Stimulated activated CD4-positive, alpha-beta T cell treated with anti-CD3 and anti-CD28 coated beads, Interleukin-1b, Interleukin-23, amount 100 ng/mL, for 48 hours (primary cell): ENCODE measurements around the gene VARS2.
"Not testable (repeated sequence)": the region's sequence is repeated elsewhere in the genome, so short reads cannot be mapped to it uniquely, and the experiment has no call there.

Source experiments
- DNase-seq: peaks from one replicate; pipeline ENCODE4 v3.0.0-alpha.2; 2020

Gene VARS2

GRCh38 chr6:30914076-30914853 lies at the start of gene VARS2:
Gene VARS2, plus strand, starts transcription at chr6:30914238. Its CDS starts 599 bp downstream, at chr6:30914837.
- DNase-seq, result peak; percentile 89

GRCh38 chr6:30864325-30864724 lies 49.7 kb upstream of the VARS2 start:
- DNase-seq, result no peak

- DNase-seq, result not testable (repeated sequence)
Measured at GRCh38 chr6:30869241-30869749, 44.7 kb upstream of the VARS2 start.

GRCh38 chr6:30870546-30870945 lies 43.5 kb upstream of the VARS2 start:
- DNase-seq, result no peak

GRCh38 chr6:30871592-30872183 lies 42.4 kb upstream of the VARS2 start:
- no peak for DNase-seq

- DNase-seq, result no peak
Measured at GRCh38 chr6:30873137-30873640, 40.8 kb upstream of the VARS2 start.

GRCh38 chr6:30873795-30874194 lies 40.2 kb upstream of the VARS2 start:
- not testable (repeated sequence) for DNase-seq

- DNase-seq, result no peak
Measured at GRCh38 chr6:30875244-30876038, 38.6 kb upstream of the VARS2 start.

- DNase-seq, result no peak
Measured at GRCh38 chr6:30876039-30876730, 37.9 kb upstream of the VARS2 start.

GRCh38 chr6:30877419-30878262 lies 36.4 kb upstream of the VARS2 start:
- peak; percentile 74 for DNase-seq

GRCh38 chr6:30879684-30880427 lies 34.2 kb upstream of the VARS2 start:
- DNase-seq, result no peak

- no peak for DNase-seq
Measured at GRCh38 chr6:30880698-30881252, 33.3 kb upstream of the VARS2 start.

GRCh38 chr6:30881392-30882203 lies 32.4 kb upstream of the VARS2 start:
- no peak for DNase-seq

- no peak for DNase-seq
Measured at GRCh38 chr6:30882204-30882758, 31.8 kb upstream of the VARS2 start.

- no peak for DNase-seq
Measured at GRCh38 chr6:30882759-30883684, 31.0 kb upstream of the VARS2 start.

- DNase-seq, result peak; percentile 32
Measured at GRCh38 chr6:30883685-30884520, 30.1 kb upstream of the VARS2 start, which contains the start of gene DDR1. Gene DDR1, plus strand, starts transcription at chr6:30884519. Its CDS starts 4,211 bp downstream, at chr6:30888730.
